HG03108 (cell line): ENCODE results near the gene LIPJ.

ENCODE experiments used
- ATAC-seq: cut with Tn5 transposase; IDR thresholded peaks from one replicate; pipeline ENCODE4 v1.9.1; 2021; ENCODE audit warnings: moderate library complexity; ENCODE audit not compliant: unreplicated experiment

Gene LIPJ

GRCh38 chr10:88586462-88586861 is at the start of gene LIPJ:
Gene LIPJ, plus strand, starts transcription at chr10:88586762. Its CDS starts 3,926 bp downstream, at chr10:88590688.
- no peak for ATAC-seq

- no peak for ATAC-seq
These were observed 49.2 kb upstream of the LIPJ start for GRCh38 chr10:88537322-88537721.

- no peak for ATAC-seq
These were observed 48.5 kb upstream of the LIPJ start for GRCh38 chr10:88538048-88538447.

- no peak for ATAC-seq
These were observed 46.2 kb upstream of the LIPJ start for GRCh38 chr10:88540351-88540750.

GRCh38 chr10:88541116-88541626 is 45.4 kb upstream of the LIPJ start:
- no peak for ATAC-seq

- ATAC-seq = no peak
These were observed 44.0 kb upstream of the LIPJ start for GRCh38 chr10:88542522-88542921.

- ATAC-seq = no peak
These were observed 42.3 kb upstream of the LIPJ start for GRCh38 chr10:88544140-88544870.

- no peak for ATAC-seq
These were observed 41.2 kb upstream of the LIPJ start for GRCh38 chr10:88545359-88545758.

GRCh38 chr10:88546497-88546896 is 40.1 kb upstream of the LIPJ start:
- ATAC-seq = no peak

- no peak for ATAC-seq
These were observed 35.3 kb upstream of the LIPJ start for GRCh38 chr10:88551246-88551645.

GRCh38 chr10:88553116-88553752 is 33.3 kb upstream of the LIPJ start:
- no peak for ATAC-seq

GRCh38 chr10:88555190-88555908 is 31.2 kb upstream of the LIPJ start:
- no peak for ATAC-seq

GRCh38 chr10:88557256-88557655 is 29.3 kb upstream of the LIPJ start:
- ATAC-seq = no peak

GRCh38 chr10:88557658-88558057 is 28.9 kb upstream of the LIPJ start:
- ATAC-seq = no peak

GRCh38 chr10:88562152-88562551 is 24.4 kb upstream of the LIPJ start:
- ATAC-seq = no peak

- ATAC-seq = no peak
These were observed 21.5 kb upstream of the LIPJ start for GRCh38 chr10:88565072-88565471.

- ATAC-seq = no peak
These were observed 4.2 kb upstream of the LIPJ start for GRCh38 chr10:88582411-88582805.

GRCh38 chr10:88582806-88583583 is 3.6 kb upstream of the LIPJ start, which contains the start of gene RNLS:
Gene RNLS, minus strand, starts transcription at chr10:88583318.
- peak; percentile 64 for ATAC-seq

GRCh38 chr10:88583584-88583957 is 3.0 kb upstream of the LIPJ start:
- ATAC-seq = no peak

GRCh38 chr10:88592381-88592780 is 5.8 kb downstream of the LIPJ start:
- ATAC-seq = no peak

- no peak for ATAC-seq
These were observed 6.3 kb downstream of the LIPJ start for GRCh38 chr10:88592906-88593305.
